IMR-90 (cell line): ENCODE results near the gene AMBN.

ENCODE experiments used
- MXI1 ChIP-seq: IDR thresholded peaks from 2 replicates; pipeline ENCODE4 v1.6.1; 2012; ENCODE audit warnings: low read depth, mild to moderate bottlenecking, low read length, moderate library complexity, borderline replicate concordance
- POLR2A ChIP-seq: IDR thresholded peaks from 2 replicates; pipeline ENCODE4 v1.6.1; 2012; ENCODE audit warnings: mild to moderate bottlenecking, low read depth, low read length
- TF ChIP-seq, protein P1 (sequence below): conservative IDR thresholded peaks from 2 replicates; pipeline ENCODE4 v1.5.1; 2012; ENCODE audit warnings: mild to moderate bottlenecking, low read depth, low read length, improper control_type of control experiment

GRCh38 chr4:70630162-70630561 lies 38.1 kb downstream of the AMBN start:
- no peak for TF ChIP-seq POLR2A
- TF ChIP-seq, protein P1, sequence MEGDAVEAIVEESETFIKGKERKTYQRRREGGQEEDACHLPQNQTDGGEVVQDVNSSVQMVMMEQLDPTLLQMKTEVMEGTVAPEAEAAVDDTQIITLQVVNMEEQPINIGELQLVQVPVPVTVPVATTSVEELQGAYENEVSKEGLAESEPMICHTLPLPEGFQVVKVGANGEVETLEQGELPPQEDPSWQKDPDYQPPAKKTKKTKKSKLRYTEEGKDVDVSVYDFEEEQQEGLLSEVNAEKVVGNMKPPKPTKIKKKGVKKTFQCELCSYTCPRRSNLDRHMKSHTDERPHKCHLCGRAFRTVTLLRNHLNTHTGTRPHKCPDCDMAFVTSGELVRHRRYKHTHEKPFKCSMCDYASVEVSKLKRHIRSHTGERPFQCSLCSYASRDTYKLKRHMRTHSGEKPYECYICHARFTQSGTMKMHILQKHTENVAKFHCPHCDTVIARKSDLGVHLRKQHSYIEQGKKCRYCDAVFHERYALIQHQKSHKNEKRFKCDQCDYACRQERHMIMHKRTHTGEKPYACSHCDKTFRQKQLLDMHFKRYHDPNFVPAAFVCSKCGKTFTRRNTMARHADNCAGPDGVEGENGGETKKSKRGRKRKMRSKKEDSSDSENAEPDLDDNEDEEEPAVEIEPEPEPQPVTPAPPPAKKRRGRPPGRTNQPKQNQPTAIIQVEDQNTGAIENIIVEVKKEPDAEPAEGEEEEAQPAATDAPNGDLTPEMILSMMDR: no peak
- no peak for TF ChIP-seq MXI1
